ENCODE results near the gene KCNJ16. TPM values are rescaled to one million over a fixed set of nuclear protein-coding genes. Genes with fewer than 3 reads are reported as not detected.
A peak's percentile ranks its signal among the peaks of the same experiment; 100 is the strongest.

The KCNJ16 gene
- total and polyA plus RNA-seq, 4 experiments from 2014 or later, result not detected

GRCh38 chr17:70158591-70158990 is 83.6 kb downstream of the KCNJ16 start:
- Mint-ChIP-seq H3K4me3 (no peak overlapping the region), H3K27me3 (peaks cover 0 to 3% of the 10 kb centered on the region in 2 donors), H3K9me3 (no peaks in the 10 kb centered on the region), H3K4me1 (no peaks in the 10 kb centered on the region), H3K36me3 (no peaks in the 10 kb centered on the region), H3K27ac (no peak overlapping the region)
- H3K36me3 ChIP-seq (ENCODE audit: insufficient read depth, low read length), result no peaks in the 10 kb centered on the region
- no peaks in the 10 kb centered on the region for H3K27me3 ChIP-seq (ENCODE audit: insufficient read depth, low read length)
- H3K27ac ChIP-seq (ENCODE audit: low read depth, low read length), result no peak overlapping the region
- intact Hi-C loops (cut with micrococcal nuclease), result no loop called here
- H3K9me3 ChIP-seq (ENCODE audit: control insufficient read depth in 1 of 2, low read length in 2 of 2), result no peaks in the 10 kb centered on the region
- no peak for DNase-seq
- ChIA-PET POLR2A (ENCODE audit: partially characterized antibody) (no interaction called here), CTCF (ENCODE audit: partially characterized antibody) (no interaction called here)
- no peaks in the 10 kb centered on the region for H3K4me1 ChIP-seq (ENCODE audit: insufficient read depth, low read length)
- H3K4me3 ChIP-seq (ENCODE audit: low read length in 2 of 2), result no peak overlapping the region

- intact Hi-C loops (cut with micrococcal nuclease), result no loop called here
- H3K4me3 Mint-ChIP-seq, result no peak overlapping the region
- no peak overlapping the region for H3K4me3 ChIP-seq (ENCODE audit: low read length in 2 of 2)
- H3K9me3 ChIP-seq (ENCODE audit: control insufficient read depth in 1 of 2, low read length in 2 of 2), result no peaks in the 10 kb centered on the region
- H3K4me1 ChIP-seq (ENCODE audit: insufficient read depth, low read length), result no peaks in the 10 kb centered on the region
- H3K27me3 Mint-ChIP-seq, result peaks cover 5 to 6% of the 10 kb centered on the region in 2 donors
- H3K4me1 Mint-ChIP-seq, result no peaks in the 10 kb centered on the region
- no peak overlapping the region for H3K27ac ChIP-seq (ENCODE audit: low read depth, low read length)
- H3K36me3 ChIP-seq (ENCODE audit: insufficient read depth, low read length), result no peaks in the 10 kb centered on the region
- DNase-seq, result no peak
- no peak overlapping the region for H3K27ac Mint-ChIP-seq
- H3K27me3 ChIP-seq (ENCODE audit: insufficient read depth, low read length), result no peaks in the 10 kb centered on the region
- H3K9me3 Mint-ChIP-seq, result no peaks in the 10 kb centered on the region
- H3K36me3 Mint-ChIP-seq, result no peaks in the 10 kb centered on the region
- CTCF ChIA-PET (ENCODE audit: partially characterized antibody), result no interaction called here
- POLR2A ChIA-PET (ENCODE audit: partially characterized antibody), result no interaction called here
Measured at GRCh38 chr17:70159980-70160379, 85.0 kb downstream of the KCNJ16 start.

- POLR2A ChIA-PET (ENCODE audit: partially characterized antibody), result no interaction called here
- intact Hi-C loops (cut with micrococcal nuclease), result no loop called here
- Mint-ChIP-seq H3K9me3 (no peaks in the 10 kb centered on the region), H3K27me3 (peaks cover 7 to 12% of the 10 kb centered on the region in 2 donors), H3K4me1 (no peaks in the 10 kb centered on the region), H3K4me3 (no peak overlapping the region), H3K36me3 (no peaks in the 10 kb centered on the region), H3K27ac (no peak overlapping the region)
- Histone ChIP-seq H3K36me3 (ENCODE audit: insufficient read depth, low read length) (no peaks in the 10 kb centered on the region), H3K27ac (ENCODE audit: low read depth, low read length) (no peak overlapping the region), H3K27me3 (ENCODE audit: insufficient read depth, low read length) (no peaks in the 10 kb centered on the region), H3K4me3 (ENCODE audit: low read length in 2 of 2) (no peak overlapping the region), H3K4me1 (ENCODE audit: insufficient read depth, low read length) (no peaks in the 10 kb centered on the region), H3K9me3 (ENCODE audit: control insufficient read depth in 1 of 2, low read length in 2 of 2) (no peaks in the 10 kb centered on the region)
- CTCF ChIA-PET (ENCODE audit: partially characterized antibody), result no interaction called here
- no peak for DNase-seq
Measured at GRCh38 chr17:70161519-70161918, 86.5 kb downstream of the KCNJ16 start.

GRCh38 chr17:70165383-70165782 is 90.4 kb downstream of the KCNJ16 start:
- Mint-ChIP-seq H3K4me3 (no peak overlapping the region), H3K4me1 (peaks cover 11 to 22% (median 17%) of the 10 kb centered on the region in 4 donors), H3K36me3 (no peaks in the 10 kb centered on the region), H3K27ac (peak overlapping the region in 1 of 7 donors; percentile 38), H3K9me3 (peaks cover 0 to 3% (median 0%) of the 10 kb centered on the region in 8 donors), H3K27me3 (peaks cover 24 to 39% of the 10 kb centered on the region in 2 donors)
- H3K36me3 ChIP-seq (ENCODE audit: insufficient read depth, low read length), result no peaks in the 10 kb centered on the region
- H3K9me3 ChIP-seq (ENCODE audit: control insufficient read depth in 1 of 2, low read length in 2 of 2), result no peaks in the 10 kb centered on the region
- intact Hi-C loops (cut with micrococcal nuclease), result no loop called here
- CTCF ChIA-PET (ENCODE audit: partially characterized antibody), result interaction anchor here (0.6 kb wide), 1 partner anchor 10 kb away, joined by 3 read pairs; no protein-coding TSS in a partner anchor
- H3K27me3 ChIP-seq (ENCODE audit: insufficient read depth, low read length), result peaks cover 11% of the 10 kb centered on the region
- H3K27ac ChIP-seq (ENCODE audit: low read depth, low read length), result no peak overlapping the region
- H3K4me3 ChIP-seq (ENCODE audit: low read length in 2 of 2), result no peak overlapping the region
- POLR2A ChIA-PET (ENCODE audit: partially characterized antibody), result no interaction called here
- peaks cover 11% of the 10 kb centered on the region for H3K4me1 ChIP-seq (ENCODE audit: insufficient read depth, low read length)
- no peak for DNase-seq

GRCh38 chr17:70166615-70167014 is 91.6 kb downstream of the KCNJ16 start:
- Mint-ChIP-seq H3K4me1 (peaks cover 12 to 26% (median 19%) of the 10 kb centered on the region in 4 donors), H3K27ac (no peak overlapping the region), H3K36me3 (no peaks in the 10 kb centered on the region), H3K4me3 (no peak overlapping the region), H3K9me3 (peaks cover 0 to 5% (median 0%) of the 10 kb centered on the region in 8 donors), H3K27me3 (peaks cover 26 to 49% of the 10 kb centered on the region in 2 donors)
- Histone ChIP-seq H3K27me3 (ENCODE audit: insufficient read depth, low read length) (peaks cover 11% of the 10 kb centered on the region), H3K4me3 (ENCODE audit: low read length in 2 of 2) (no peak overlapping the region), H3K4me1 (ENCODE audit: insufficient read depth, low read length) (peaks cover 11% of the 10 kb centered on the region), H3K36me3 (ENCODE audit: insufficient read depth, low read length) (no peaks in the 10 kb centered on the region), H3K27ac (ENCODE audit: low read depth, low read length) (no peak overlapping the region), H3K9me3 (ENCODE audit: control insufficient read depth in 1 of 2, low read length in 2 of 2) (no peaks in the 10 kb centered on the region)
- ChIA-PET CTCF (ENCODE audit: partially characterized antibody) (no interaction called here), POLR2A (ENCODE audit: partially characterized antibody) (no interaction called here)
- DNase-seq, result no peak
- intact Hi-C loops (cut with micrococcal nuclease), result no loop called here

GRCh38 chr17:70168044-70168976 is 93.3 kb downstream of the KCNJ16 start:
- Histone ChIP-seq H3K27ac (ENCODE audit: low read depth, low read length) (no peak overlapping the region), H3K4me3 (ENCODE audit: low read length in 2 of 2) (no peak overlapping the region), H3K27me3 (ENCODE audit: insufficient read depth, low read length) (peaks cover 11% of the 10 kb centered on the region), H3K36me3 (ENCODE audit: insufficient read depth, low read length) (no peaks in the 10 kb centered on the region), H3K4me1 (ENCODE audit: insufficient read depth, low read length) (peaks cover 11% of the 10 kb centered on the region), H3K9me3 (ENCODE audit: control insufficient read depth in 1 of 2, low read length in 2 of 2) (no peaks in the 10 kb centered on the region)
- Mint-ChIP-seq H3K4me3 (peak overlapping the region; percentile 46 to 80 (median 68)), H3K4me1 (peaks cover 12 to 26% (median 19%) of the 10 kb centered on the region in 4 donors), H3K9me3 (peaks cover 0 to 5% (median 0%) of the 10 kb centered on the region in 8 donors), H3K27ac (no peak overlapping the region), H3K27me3 (peaks cover 37 to 55% of the 10 kb centered on the region in 2 donors), H3K36me3 (no peaks in the 10 kb centered on the region)
- no peak for DNase-seq
- intact Hi-C loops (cut with micrococcal nuclease), result no loop called here
- ChIA-PET POLR2A (ENCODE audit: partially characterized antibody) (no interaction called here), CTCF (ENCODE audit: partially characterized antibody) (no interaction called here)

GRCh38 chr17:70168977-70169708 is 94.1 kb downstream of the KCNJ16 start, which contains the start of gene KCNJ2:
Gene KCNJ2 (plus strand): TSS chr17:70169532. CDS start chr17:70175040, 5,508 bp downstream.
- Histone ChIP-seq H3K4me1 (ENCODE audit: insufficient read depth, low read length) (peaks cover 11% of the 10 kb centered on the region), H3K36me3 (ENCODE audit: insufficient read depth, low read length) (no peaks in the 10 kb centered on the region), H3K9me3 (ENCODE audit: control insufficient read depth in 1 of 2, low read length in 2 of 2) (no peaks in the 10 kb centered on the region), H3K4me3 (ENCODE audit: low read length in 2 of 2) (peak within 1 kb of the TSS in 1 of 2 donors; percentile 30), H3K27me3 (ENCODE audit: insufficient read depth, low read length) (peaks cover 11% of the 10 kb centered on the region), H3K27ac (ENCODE audit: low read depth, low read length) (no peak within 1 kb of the TSS)
- H3K4me3 Mint-ChIP-seq, result peak within 1 kb of the TSS; percentile 48 to 82 (median 68)
- H3K36me3 Mint-ChIP-seq, result no peaks in the 10 kb centered on the region
- DNase-seq, result peak in 2 of 5 donors; percentile 12 to 17
- H3K27ac Mint-ChIP-seq, result no peak within 1 kb of the TSS
- peaks cover 37 to 53% of the 10 kb centered on the region in 2 donors for H3K27me3 Mint-ChIP-seq
- intact Hi-C loops (cut with micrococcal nuclease), result no loop called here
- H3K4me1 Mint-ChIP-seq, result peaks cover 12 to 26% (median 19%) of the 10 kb centered on the region in 4 donors
- H3K9me3 Mint-ChIP-seq, result peaks cover 0 to 5% (median 0%) of the 10 kb centered on the region in 8 donors
- POLR2A ChIA-PET (ENCODE audit: partially characterized antibody), result no interaction called here
- CTCF ChIA-PET (ENCODE audit: partially characterized antibody), result interaction anchor here (1.1 kb wide), 1 partner anchor 18 kb away, joined by 3 read pairs; no protein-coding TSS in a partner anchor

All from CD4-positive, alpha-beta memory T cell (primary cell).